Skeletal muscle satellite cell (primary cell): ENCODE data around the gene PLAU. TPM values are rescaled to one million over a fixed set of nuclear protein-coding genes. Genes with fewer than 3 reads are reported as not detected.
A peak's percentile ranks its signal among the peaks of the same experiment; 100 is the strongest.

ENCODE experiments used
- H3K27me3 ChIP-seq: 2 replicates; pipeline ENCODE4 v1.7.0; 2013; ENCODE audit warnings: low read length; ENCODE audit not compliant: control insufficient read depth, insufficient read depth
- H3K36me3 ChIP-seq: 2 replicates; pipeline ENCODE4 v1.7.0; 2013; ENCODE audit warnings: mild to moderate bottlenecking, control low read depth, low read length; ENCODE audit not compliant: insufficient read depth
- H3K4me1 ChIP-seq: 2 replicates; pipeline ENCODE4 v1.7.0; 2013; ENCODE audit warnings: low read length; ENCODE audit not compliant: control insufficient read depth, insufficient read depth
- H3K4me2 ChIP-seq: 2 replicates; pipeline ENCODE4 v1.7.0; 2013; ENCODE audit warnings: mild to moderate bottlenecking, low read length
- H3K4me3 ChIP-seq: 2 replicates; pipeline ENCODE4 v1.7.0; 2013; ENCODE audit warnings: low read length
- H3K9ac ChIP-seq: 2 replicates; pipeline ENCODE4 v1.7.0; 2013; ENCODE audit warnings: mild to moderate bottlenecking, low read depth, low read length, moderate library complexity
- H3K9me3 ChIP-seq: replicated peaks from 2 replicates; pipeline ENCODE4 v1.7.0; 2013; ENCODE audit warnings: mild to moderate bottlenecking, control low read depth, low read length
- total RNA-seq: library from RNA; depleted of rRNA; stranded (reverse); fragments of >200 nt; gene quantifications from 2 replicates; pipeline ENCODE4 v1.2.3, GENCODE V29; 2012; rRNA removed

PLAU gene
- 41.6 and 76.4 TPM in 2 replicates for total RNA-seq

GRCh38 chr10:73910764-73911552 lies at the start of gene PLAU:
PLAU (plus strand) TSS chr10:73911132; CDS start chr10:73911556, 424 bp downstream.
- Histone ChIP-seq H3K9ac (peak within 1 kb of the TSS; percentile 86), H3K27me3 (no peaks in the 10 kb centered on the region), H3K4me3 (peak within 1 kb of the TSS; percentile 88), H3K36me3 (peaks cover 33% of the 10 kb centered on the region), H3K4me1 (peaks cover 80% of the 10 kb centered on the region), H3K4me2 (peak within 1 kb of the TSS; percentile 94), H3K9me3 (no peaks in the 10 kb centered on the region)

DNA sequence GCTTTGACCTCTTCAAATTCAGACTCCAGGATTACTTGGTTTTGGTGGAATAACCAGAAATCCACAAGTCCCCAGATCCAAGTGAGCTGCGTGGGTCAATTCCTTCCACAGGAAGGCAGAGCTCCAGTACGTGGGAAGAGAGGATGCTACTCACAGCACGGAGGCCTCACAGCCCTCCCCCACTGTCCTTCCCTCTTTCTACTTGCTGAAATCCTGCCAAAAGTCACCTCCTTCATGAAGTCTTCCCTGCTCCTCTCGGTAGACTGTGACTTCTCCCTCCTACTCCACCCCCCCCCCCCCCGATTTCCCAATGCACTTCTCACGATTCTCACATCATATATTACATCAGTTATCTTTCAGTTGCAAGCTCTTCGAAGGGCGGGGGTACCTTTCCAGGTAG lies 48.9 kb upstream of the PLAU start:
- Histone ChIP-seq H3K9me3 (no peaks in the 10 kb centered on the region), H3K4me1 (peaks cover 35% of the 10 kb centered on the region), H3K9ac (no peak overlapping the region), H3K27me3 (no peaks in the 10 kb centered on the region), H3K36me3 (peaks cover 29% of the 10 kb centered on the region), H3K4me2 (no peak overlapping the region), H3K4me3 (no peak overlapping the region)

DNA sequence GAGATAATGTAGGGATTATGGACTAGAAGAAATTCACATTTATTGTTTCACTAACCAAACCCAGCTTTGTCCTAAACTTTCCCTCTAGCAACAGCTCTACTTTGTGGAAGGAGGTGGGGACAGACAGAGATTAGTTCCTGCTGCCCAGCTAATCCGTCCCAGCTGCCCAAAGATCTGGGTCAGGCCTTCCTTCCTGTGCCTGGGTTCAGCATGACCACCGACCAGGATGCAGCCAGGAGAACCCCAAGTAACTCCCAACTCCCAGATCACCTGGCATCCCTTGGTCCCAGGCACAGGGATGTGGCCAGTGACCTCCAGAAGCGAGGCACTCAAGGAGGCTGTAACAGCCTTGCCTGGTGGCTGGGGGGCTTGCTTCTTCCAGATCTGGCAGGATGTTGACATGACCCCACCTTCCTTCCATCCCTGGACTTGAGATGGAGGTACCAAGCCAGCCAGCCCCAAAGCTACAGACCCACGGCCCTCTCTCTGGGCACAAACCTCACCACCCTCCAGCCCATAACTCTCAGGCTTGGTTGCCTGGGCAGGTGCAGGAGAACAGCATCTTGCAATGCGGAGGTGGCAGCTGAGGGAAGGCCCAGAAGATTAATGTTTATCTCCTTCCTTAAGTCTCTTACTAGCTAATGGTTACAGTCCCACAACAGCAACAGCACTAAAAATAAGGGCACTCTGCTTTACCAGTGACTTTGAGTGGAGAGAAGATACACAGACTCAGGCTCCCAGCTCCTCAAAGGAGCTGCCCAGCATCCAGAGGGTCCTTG lies 47.7 kb upstream of the PLAU start:
- no peak overlapping the region for H3K4me2 ChIP-seq
- no peak overlapping the region for H3K4me3 ChIP-seq
- H3K9me3 ChIP-seq, result no peaks in the 10 kb centered on the region
- H3K36me3 ChIP-seq, result peaks cover 39% of the 10 kb centered on the region
- H3K4me1 ChIP-seq, result peaks cover 22% of the 10 kb centered on the region
- no peak overlapping the region for H3K9ac ChIP-seq
- H3K27me3 ChIP-seq, result no peaks in the 10 kb centered on the region

- Histone ChIP-seq H3K4me2 (no peak overlapping the region), H3K4me3 (no peak overlapping the region), H3K4me1 (peaks cover 12% of the 10 kb centered on the region), H3K9ac (no peak overlapping the region), H3K27me3 (no peaks in the 10 kb centered on the region), H3K36me3 (peaks cover 30% of the 10 kb centered on the region), H3K9me3 (no peaks in the 10 kb centered on the region)
Measured at GRCh38 chr10:73864229-73864628, 46.7 kb upstream of the PLAU start.

GRCh38 chr10:73865107-73865458 lies 45.8 kb upstream of the PLAU start:
- no peak overlapping the region for H3K9ac ChIP-seq
- no peaks in the 10 kb centered on the region for H3K27me3 ChIP-seq
- peaks cover 4% of the 10 kb centered on the region for H3K4me1 ChIP-seq
- H3K4me2 ChIP-seq, result no peak overlapping the region
- peaks cover 26% of the 10 kb centered on the region for H3K36me3 ChIP-seq
- no peaks in the 10 kb centered on the region for H3K9me3 ChIP-seq
- no peak overlapping the region for H3K4me3 ChIP-seq

GRCh38 chr10:73865459-73866442 lies 45.2 kb upstream of the PLAU start:
- Histone ChIP-seq H3K36me3 (peaks cover 26% of the 10 kb centered on the region), H3K9me3 (no peaks in the 10 kb centered on the region), H3K4me2 (no peak overlapping the region), H3K4me3 (no peak overlapping the region), H3K9ac (no peak overlapping the region), H3K27me3 (no peaks in the 10 kb centered on the region), H3K4me1 (no peaks in the 10 kb centered on the region)

DNA sequence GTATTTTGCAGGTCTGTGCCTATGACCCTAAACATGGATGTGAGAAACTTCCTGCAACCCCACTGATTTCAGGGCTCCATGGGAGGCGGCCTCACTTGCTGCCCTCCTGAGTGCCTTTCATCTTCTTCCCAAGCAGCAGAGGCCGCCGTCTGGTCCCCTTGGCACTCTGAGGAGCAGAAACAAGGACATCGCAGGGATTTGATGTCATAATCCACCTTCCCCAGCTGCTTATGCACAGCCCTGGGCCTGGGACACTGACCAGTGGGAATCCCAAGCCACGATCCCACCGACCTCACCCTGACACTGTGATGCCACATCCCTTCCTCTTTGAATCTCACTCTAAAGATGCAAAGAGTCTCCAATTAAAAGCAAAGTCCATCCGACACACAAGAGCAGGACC lies 44.3 kb upstream of the PLAU start:
- H3K4me3 ChIP-seq, result no peak overlapping the region
- no peaks in the 10 kb centered on the region for H3K9me3 ChIP-seq
- H3K36me3 ChIP-seq, result peaks cover 30% of the 10 kb centered on the region
- H3K9ac ChIP-seq, result no peak overlapping the region
- peaks cover 1% of the 10 kb centered on the region for H3K4me1 ChIP-seq
- no peaks in the 10 kb centered on the region for H3K27me3 ChIP-seq
- no peak overlapping the region for H3K4me2 ChIP-seq

- Histone ChIP-seq H3K9ac (no peak overlapping the region), H3K36me3 (peaks cover 35% of the 10 kb centered on the region), H3K4me1 (peaks cover 8% of the 10 kb centered on the region), H3K27me3 (no peaks in the 10 kb centered on the region), H3K4me2 (no peak overlapping the region), H3K9me3 (no peaks in the 10 kb centered on the region), H3K4me3 (no peak overlapping the region)
Measured at GRCh38 chr10:73867126-73867807, 43.7 kb upstream of the PLAU start.

DNA sequence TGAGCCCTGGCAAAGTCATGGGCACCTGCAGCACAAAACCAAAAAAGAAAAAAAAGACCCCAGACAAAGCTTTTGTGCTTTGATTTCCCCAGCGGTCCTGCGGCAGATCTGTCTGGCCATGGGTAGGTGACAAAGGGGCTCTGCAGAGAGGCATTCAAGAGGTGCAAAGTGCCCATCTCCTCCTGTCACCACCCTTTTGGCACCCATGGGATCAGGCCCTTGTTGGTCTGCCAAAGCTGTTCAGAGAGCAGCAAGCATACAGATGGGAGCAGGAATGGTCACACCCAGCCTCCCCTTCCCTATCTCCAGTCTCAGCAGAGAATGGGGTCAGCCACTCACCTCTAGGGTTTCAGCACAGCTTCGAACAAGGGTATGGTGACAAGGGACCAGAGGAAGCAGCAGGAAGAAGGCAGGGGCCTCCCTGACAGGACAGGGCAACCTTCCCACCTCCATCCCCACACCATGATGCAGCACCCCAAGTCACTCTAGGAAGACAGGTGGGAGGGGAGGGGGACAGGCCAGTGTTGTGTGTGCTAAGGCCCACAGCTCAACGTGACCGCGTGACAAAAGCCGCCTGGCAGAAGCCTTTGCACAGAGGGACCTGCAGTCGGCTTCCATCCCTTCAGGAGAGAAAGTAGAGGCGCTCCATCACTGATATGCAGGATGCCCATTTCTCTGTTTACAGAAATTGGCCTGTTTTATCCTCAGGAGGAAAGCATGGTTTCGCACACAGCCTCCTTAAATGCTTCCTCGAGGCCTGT lies 42.9 kb upstream of the PLAU start:
- peaks cover 35% of the 10 kb centered on the region for H3K36me3 ChIP-seq
- peaks cover 16% of the 10 kb centered on the region for H3K4me1 ChIP-seq
- no peaks in the 10 kb centered on the region for H3K27me3 ChIP-seq
- H3K4me2 ChIP-seq, result no peak overlapping the region
- no peak overlapping the region for H3K4me3 ChIP-seq
- H3K9me3 ChIP-seq, result no peaks in the 10 kb centered on the region
- no peak overlapping the region for H3K9ac ChIP-seq

DNA sequence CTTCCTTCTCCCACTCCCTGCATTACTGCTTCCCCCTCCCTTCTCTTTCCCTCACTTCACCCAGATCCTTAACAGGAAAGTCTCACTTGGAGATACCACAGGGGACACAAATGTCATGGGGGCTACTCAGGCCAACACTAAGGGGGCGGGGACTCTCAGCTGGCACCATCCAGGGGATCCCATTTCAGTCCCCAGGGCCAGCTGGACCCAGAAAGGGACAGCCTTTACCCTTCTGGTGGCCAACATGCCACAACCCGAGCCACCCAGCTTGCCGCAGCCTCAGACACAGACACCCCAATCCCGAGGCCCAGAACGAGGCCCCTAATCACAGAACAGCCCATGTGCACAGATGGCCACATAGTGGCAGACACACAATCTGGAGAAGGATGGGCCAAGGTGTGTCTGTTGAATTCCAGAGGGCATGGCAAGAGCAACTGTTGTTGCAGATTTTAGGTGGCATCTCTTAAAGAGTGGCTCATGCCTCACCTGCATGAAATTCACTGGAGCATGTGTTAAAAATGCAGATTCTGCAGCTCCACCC lies 42.2 kb upstream of the PLAU start:
- Histone ChIP-seq H3K4me3 (no peak overlapping the region), H3K4me1 (peaks cover 19% of the 10 kb centered on the region), H3K36me3 (peaks cover 35% of the 10 kb centered on the region), H3K27me3 (no peaks in the 10 kb centered on the region), H3K4me2 (no peak overlapping the region), H3K9me3 (no peaks in the 10 kb centered on the region), H3K9ac (no peak overlapping the region)
